Spleen (tissue), 11 donors: Measurements from ENCODE around the gene SUPT3H. TPM values are rescaled to one million over a fixed set of nuclear protein-coding genes. Genes with fewer than 3 reads are reported as not detected.

Experiments used
- DNase-seq: peaks from one replicate; pipeline ENCODE4 v3.0.0-alpha.2; 2020
- H3K27ac ChIP-seq, 8 donors: fragments of 200-600 bp; sonication (generic) in 7 of 8; 1 replicate in 4 of 8; 2 replicates in 4 of 8; pipeline versions ENCODE4 v1.5.0 to v1.8.0; 2016 to 2021; ENCODE audit warnings: inconsistent platforms in 4 of 8, mild to moderate bottlenecking in 4 of 8, moderate library complexity in 1 of 8
- H3K27me3 ChIP-seq, 7 donors: fragments of 200-600 bp; sonication (generic) in 6 of 7; replicated peaks in 1 of 7; 1 replicate in 4 of 7; 2 replicates in 3 of 7; pipeline versions ENCODE4 v1.5.0 to v1.8.0; 2016 to 2021; ENCODE audit warnings: inconsistent platforms in 3 of 7, mild to moderate bottlenecking in 1 of 7
- H3K36me3 ChIP-seq, 6 donors: fragments of 200-600 bp; sonication (generic) in 5 of 6; 1 replicate in 4 of 6; 2 replicates in 2 of 6; pipeline versions ENCODE4 v1.5.0 to v1.8.0; 2016 to 2021; ENCODE audit warnings: inconsistent platforms in 2 of 6
- H3K4me1 ChIP-seq, 6 donors: fragments of 200-600 bp; sonication (generic) in 5 of 6; 1 replicate in 3 of 6; 2 replicates in 3 of 6; pipeline versions ENCODE4 v1.5.0 to v1.8.0; 2016 to 2021; ENCODE audit warnings: inconsistent platforms in 3 of 6
- H3K4me3 ChIP-seq, 8 donors: fragments of 200-600 bp; sonication (generic) in 7 of 8; 1 replicate in 4 of 8; 2 replicates in 4 of 8; pipeline versions ENCODE4 v1.5.0 to v1.8.0; 2016 to 2021; ENCODE audit warnings: inconsistent platforms in 4 of 8, mild to moderate bottlenecking in 4 of 8, moderate library complexity in 2 of 8
- H3K9me3 ChIP-seq, 8 donors: fragments of 200-600 bp; sonication (generic) in 7 of 8; 1 replicate in 4 of 8; 2 replicates in 4 of 8; pipeline versions ENCODE4 v1.5.0 to v1.8.0; 2016 to 2021; ENCODE audit warnings: inconsistent platforms in 4 of 8
- POLR2A ChIP-seq, 3 donors: fragments of 450-650 bp; IDR thresholded peaks; one replicate each; pipeline ENCODE4 v1.5.1; 2017; ENCODE audit warnings: antibody characterized with exemption in 3 of 3, mild to moderate bottlenecking in 1 of 3
- POLR2AphosphoS5 ChIP-seq, 3 donors: sonication (generic); formaldehyde crosslinking; IDR thresholded peaks; one replicate each; pipeline ENCODE4 v1.5.1; 2017; ENCODE audit warnings: antibody characterized with exemption in 3 of 3
- WGBS, 5 donors: extraction: QIAGEN DNeasy Blood & Tissue Kit in 3 of 5; methylation state at CpG; one replicate each; pipeline versions ENCODE4 v1.1.5 to v1.1.7; 2013 to 2018; 5-methylcytosine and 5-hydroxymethylcytosine counted together
- intact Hi-C: fragments of 100-400 bp; cut with DNase I; formaldehyde crosslinking; loops from one replicate; pipeline ENCODE4 v1.15.0; 2023; ENCODE audit warnings: low total_unique reads
- polyA plus RNA-seq, 3 donors: library from polyadenylated mRNA; stranded (reverse); fragments of 200-250 nt; gene quantifications; one replicate each; pipeline ENCODE4 v1.2.1, GENCODE V29; 2013
- total RNA-seq, 7 donors: library from RNA; depleted of rRNA in 3 of 7; stranded (reverse); fragments of >200 nt in 3 of 7; fragmentation: NEBNext Ultra II Directional in 4 of 7; extraction: Animal tissue kit (Norgen Biotek cat#: 25700) in 4 of 7; gene quantifications; one replicate each; pipeline versions ENCODE4 v1.1.0 to v1.2.1, GENCODE V29; 2016 to 2021
- TF ChIP-seq, protein P1 (sequence below), 11 experiments: fragments of 200-600 bp in 7 of 11; fragments of 450-650 bp in 4 of 11; sonication (generic) in 4 of 11; IDR thresholded peaks in 8 of 11; conservative IDR thresholded peaks in 3 of 11; 1 replicate in 7 of 11; 2 replicates in 4 of 11; pipeline versions ENCODE4 v1.4.0 to v1.8.0; 2016 to 2021; ENCODE audit warnings: antibody characterized with exemption in 11 of 11, inconsistent platforms in 4 of 11, mild to moderate bottlenecking in 1 of 11
- donor health status: healthy with polysubstance abuse.
- donor health status: DM: no; HTN: no; CAD: no; lungs with moderate emphysema.
- donor health status: DM: no; HTN: no; CAD: no.
- donor health status: Bipolar disorder and iron deficiency.
- donor health status: healthy.
- donor health status: DM: no; HTN: no; CAD: no.
- donor health status: DM: yes; HTN: yes; CAD: no.

The SUPT3H gene
- total and polyA plus RNA-seq, 10 donors: 3.1 to 16.8 (median 6.2) TPM

DNA sequence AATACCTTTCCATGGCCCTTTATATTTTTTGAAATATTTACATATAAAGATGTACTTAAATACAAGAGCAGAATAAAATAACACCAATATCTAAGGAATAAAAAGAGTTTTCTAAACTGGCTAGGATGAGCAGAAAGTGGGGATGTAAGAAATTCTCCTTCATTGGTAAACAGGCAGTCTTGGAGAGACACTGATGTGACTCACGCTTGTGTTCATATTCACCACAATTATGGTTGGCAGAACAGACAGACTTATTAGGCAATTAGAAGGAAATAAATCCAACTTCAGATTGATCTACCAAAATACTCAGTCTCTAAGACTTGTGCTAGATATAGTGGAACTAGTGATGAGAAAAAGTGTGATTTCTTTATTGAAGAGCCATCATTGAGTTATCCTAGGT lies 526.6 kb downstream of the SUPT3H start:
- H3K4me1 ChIP-seq: peaks cover 0 to 8% (median under 1%) of the 10 kb centered on the region in 6 donors
- H3K27ac ChIP-seq: no peak overlapping the region
- WGBS, 5 donors: 89 to 98% (median 95%) methylated on average over 1 of the region's 1 CpG
- no peaks in the 10 kb centered on the region for H3K9me3 ChIP-seq
- no peak for DNase-seq
- TF ChIP-seq POLR2A (IDR thresholded peaks at IDR 0.05) (no peak), POLR2AphosphoS5 (IDR thresholded peaks at IDR 0.05) (no peak)
- TF ChIP-seq, protein P1, sequence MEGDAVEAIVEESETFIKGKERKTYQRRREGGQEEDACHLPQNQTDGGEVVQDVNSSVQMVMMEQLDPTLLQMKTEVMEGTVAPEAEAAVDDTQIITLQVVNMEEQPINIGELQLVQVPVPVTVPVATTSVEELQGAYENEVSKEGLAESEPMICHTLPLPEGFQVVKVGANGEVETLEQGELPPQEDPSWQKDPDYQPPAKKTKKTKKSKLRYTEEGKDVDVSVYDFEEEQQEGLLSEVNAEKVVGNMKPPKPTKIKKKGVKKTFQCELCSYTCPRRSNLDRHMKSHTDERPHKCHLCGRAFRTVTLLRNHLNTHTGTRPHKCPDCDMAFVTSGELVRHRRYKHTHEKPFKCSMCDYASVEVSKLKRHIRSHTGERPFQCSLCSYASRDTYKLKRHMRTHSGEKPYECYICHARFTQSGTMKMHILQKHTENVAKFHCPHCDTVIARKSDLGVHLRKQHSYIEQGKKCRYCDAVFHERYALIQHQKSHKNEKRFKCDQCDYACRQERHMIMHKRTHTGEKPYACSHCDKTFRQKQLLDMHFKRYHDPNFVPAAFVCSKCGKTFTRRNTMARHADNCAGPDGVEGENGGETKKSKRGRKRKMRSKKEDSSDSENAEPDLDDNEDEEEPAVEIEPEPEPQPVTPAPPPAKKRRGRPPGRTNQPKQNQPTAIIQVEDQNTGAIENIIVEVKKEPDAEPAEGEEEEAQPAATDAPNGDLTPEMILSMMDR (IDR thresholded peaks at IDR 0.05 in 8 of 11, conservative IDR thresholded peaks at IDR 0.05 in 3 of 11): no peak
- H3K27me3 ChIP-seq: no peaks in the 10 kb centered on the region
- no peaks in the 10 kb centered on the region for H3K36me3 ChIP-seq
- no peak overlapping the region for H3K4me3 ChIP-seq
- intact Hi-C loops: no loop called here

DNA sequence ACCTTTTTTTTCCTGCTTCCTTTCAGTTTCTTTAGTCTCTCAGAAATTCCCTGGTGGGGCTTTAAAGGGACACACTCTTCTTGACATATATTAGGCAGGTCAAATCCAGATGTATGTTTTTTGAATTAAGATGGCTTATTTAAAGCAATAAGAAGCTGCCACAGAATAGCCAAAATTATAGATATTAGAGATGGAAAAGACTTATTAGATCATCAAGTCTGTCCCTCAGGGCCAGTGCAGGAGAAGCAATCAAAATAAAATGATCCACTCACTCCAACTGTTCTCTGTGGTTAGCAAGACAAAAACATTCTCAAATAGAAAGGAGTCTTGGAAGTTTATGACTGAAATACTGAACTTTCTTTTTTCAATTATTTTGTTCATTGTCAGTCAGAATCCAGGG lies 527.4 kb downstream of the SUPT3H start:
- intact Hi-C loops: no loop called here
- H3K4me1 ChIP-seq: no peaks in the 10 kb centered on the region
- no peak overlapping the region for H3K27ac ChIP-seq
- no peaks in the 10 kb centered on the region for H3K36me3 ChIP-seq
- TF ChIP-seq, protein P1 (IDR thresholded peaks at IDR 0.05 in 8 of 11, conservative IDR thresholded peaks at IDR 0.05 in 3 of 11): no peak
- no peak for TF ChIP-seq POLR2AphosphoS5 (IDR thresholded peaks at IDR 0.05)
- no peak for TF ChIP-seq POLR2A (IDR thresholded peaks at IDR 0.05)
- no peaks in the 10 kb centered on the region for H3K9me3 ChIP-seq
- H3K4me3 ChIP-seq: no peak overlapping the region
- DNase-seq: no peak
- H3K27me3 ChIP-seq: no peaks in the 10 kb centered on the region

DNA sequence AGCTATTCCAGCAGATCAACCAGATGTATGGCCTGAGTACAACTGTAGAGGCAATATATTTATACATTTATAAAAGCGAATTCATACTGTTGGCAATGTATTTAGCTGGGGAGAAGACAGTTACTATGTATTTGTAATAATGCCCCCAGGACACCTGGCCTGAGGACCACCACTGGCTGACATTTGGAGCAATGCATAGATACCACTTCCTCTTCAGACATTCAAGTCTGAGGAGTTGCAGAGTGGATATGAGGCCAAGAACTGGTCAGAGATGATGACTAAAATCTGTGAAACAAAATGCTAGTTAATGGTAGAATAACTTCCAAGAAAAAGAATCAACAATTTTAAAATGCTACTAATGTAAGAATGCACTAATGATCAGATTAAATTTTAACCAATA lies 527.9 kb downstream of the SUPT3H start:
- intact Hi-C loops: no loop called here
- TF ChIP-seq, protein P1 (IDR thresholded peaks at IDR 0.05 in 8 of 11, conservative IDR thresholded peaks at IDR 0.05 in 3 of 11): no peak
- no peak for TF ChIP-seq POLR2A (IDR thresholded peaks at IDR 0.05)
- no peak for TF ChIP-seq POLR2AphosphoS5 (IDR thresholded peaks at IDR 0.05)
- no peak overlapping the region for H3K27ac ChIP-seq

DNA sequence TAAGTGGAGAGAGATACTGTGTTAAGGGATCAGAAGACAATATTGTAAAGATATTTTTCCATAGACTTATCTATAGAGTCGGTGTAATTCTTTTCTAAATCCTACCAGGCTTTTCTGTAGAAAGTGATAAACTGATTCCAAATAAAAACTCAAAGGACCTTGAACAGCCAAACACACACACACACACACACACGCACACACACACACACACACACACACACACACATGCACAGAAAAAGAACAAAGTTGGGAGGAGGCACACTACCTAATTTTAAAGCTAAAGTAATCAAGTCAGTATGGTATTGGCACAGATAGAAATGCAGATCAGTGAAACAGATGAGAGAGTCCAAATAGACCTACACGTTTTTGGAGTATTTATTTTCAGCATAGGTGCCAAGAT lies 534.0 kb downstream of the SUPT3H start:
- WGBS, 5 donors: 68 to 80% (median 72%) methylated on average over 3 of the region's 3 CpGs
- Histone ChIP-seq H3K9me3 (no peaks in the 10 kb centered on the region), H3K27ac (no peak overlapping the region), H3K36me3 (no peaks in the 10 kb centered on the region), H3K4me1 (no peaks in the 10 kb centered on the region), H3K27me3 (no peaks in the 10 kb centered on the region), H3K4me3 (no peak overlapping the region)
- no peak for DNase-seq
- intact Hi-C loops: no loop called here
- TF ChIP-seq POLR2A (IDR thresholded peaks at IDR 0.05): no peak
- no peak for TF ChIP-seq POLR2AphosphoS5 (IDR thresholded peaks at IDR 0.05)
- TF ChIP-seq, protein P1 (IDR thresholded peaks at IDR 0.05 in 8 of 11, conservative IDR thresholded peaks at IDR 0.05 in 3 of 11): no peak

More for the DNA sequence above, 527.9 kb downstream of the SUPT3H start:
- no peaks in the 10 kb centered on the region for H3K36me3 ChIP-seq
- no peaks in the 10 kb centered on the region for H3K9me3 ChIP-seq
- H3K4me1 ChIP-seq: no peaks in the 10 kb centered on the region
- DNase-seq: no peak
- WGBS, 5 donors: 86 to 100% (median 96%) methylated on average over 1 of the region's 1 CpG
- no peaks in the 10 kb centered on the region for H3K27me3 ChIP-seq
- H3K4me3 ChIP-seq: no peak overlapping the region
